K562 (cell line): ENCODE measurements around the gene MPL. TPM values are rescaled to one million over a fixed set of nuclear protein-coding genes. Genes with fewer than 3 reads are reported as not detected.

Source experiments
- BRCA1 ChIP-seq, 2 experiments: fragments of 450-650 bp in 1 of 2; sonication (generic) in 1 of 2; formaldehyde crosslinking in 1 of 2; IDR thresholded peaks; 2 replicates each; pipeline versions ENCODE4 v1.5.0 to v1.6.1; 2017 to 2020; ENCODE audit warnings: mild to moderate bottlenecking in 1 of 2, missing genetic modification reagents in 1 of 2
- BRD4 ChIP-seq: fragments of 200-600 bp; sonication (generic); IDR thresholded peaks from 2 replicates; pipeline ENCODE4 v1.6.1; 2017; ENCODE audit warnings: inconsistent platforms
- GABPA ChIP-seq: fragments of 200-800 bp; sonication (Bioruptor generic); conservative IDR thresholded peaks from 2 replicates; pipeline ENCODE4 v1.6.1; 2016; ENCODE audit warnings: low read depth, missing genetic modification characterization, missing compliant biosample characterization
- GTF2E2 ChIP-seq: fragments of 200-800 bp; sonication (Bioruptor generic); IDR thresholded peaks from 2 replicates; pipeline ENCODE4 v1.6.1; 2016; ENCODE audit warnings: missing genetic modification characterization, missing compliant biosample characterization
- HEY1 ChIP-seq: fragments of 250-450 bp; sonication (Bioruptor Pico); IDR thresholded peaks from 2 replicates; pipeline ENCODE4 v1.5.0; 2020; ENCODE audit warnings: mild to moderate bottlenecking, moderate library complexity, borderline replicate concordance
- HMGN3 ChIP-seq: IDR thresholded peaks from 2 replicates; pipeline ENCODE4 v1.6.1; 2011; ENCODE audit warnings: borderline replicate concordance, low read depth, mild to moderate bottlenecking, mixed read lengths, low read length; ENCODE audit not compliant: insufficient read length; ENCODE audit errors: extremely low read depth
- HOMEZ ChIP-seq: fragments of 250-450 bp; sonication (Bioruptor Pico); IDR thresholded peaks from 2 replicates; pipeline ENCODE4 v1.4.0; 2020; ENCODE audit warnings: mild to moderate bottlenecking, moderate library complexity
- L3MBTL2 ChIP-seq: fragments of 450-650 bp; IDR thresholded peaks from 2 replicates; pipeline ENCODE4 v1.6.1; 2016; ENCODE audit warnings: mild to moderate bottlenecking, moderate library complexity
- MAFG ChIP-seq: fragments of 450-650 bp; conservative IDR thresholded peaks from 2 replicates; pipeline ENCODE4 v1.6.1; 2016; ENCODE audit warnings: missing genetic modification characterization, missing compliant biosample characterization
- MNT ChIP-seq, 2 experiments: fragments of 450-650 bp; conservative IDR thresholded peaks; 2 replicates each; pipeline ENCODE4 v1.6.1; 2017; ENCODE audit warnings: mild to moderate bottlenecking in 2 of 2, moderate library complexity in 2 of 2
- MTF1 ChIP-seq: fragments of 250-450 bp; sonication (Bioruptor Pico); IDR thresholded peaks from 2 replicates; pipeline ENCODE4 v1.9.0; 2021; ENCODE audit warnings: moderate library complexity, mild to moderate bottlenecking, inconsistent platforms, borderline replicate concordance
- NONO ChIP-seq, 2 experiments: fragments of 200-400 bp in 1 of 2; fragments of 450-650 bp in 1 of 2; formaldehyde crosslinking in 1 of 2; IDR thresholded peaks; 2 replicates each; pipeline ENCODE4 v1.6.1; 2017; ENCODE audit warnings: low read depth in 2 of 2, mild to moderate bottlenecking in 2 of 2, moderate library complexity in 2 of 2, low read length in 1 of 2
- PHF20 ChIP-seq: fragments of 450-650 bp; IDR thresholded peaks from 2 replicates; pipeline ENCODE4 v1.6.1; 2018; ENCODE audit not compliant: partially characterized antibody
- RBFOX2 ChIP-seq: fragments of 200-400 bp; formaldehyde crosslinking; IDR thresholded peaks from 2 replicates; pipeline ENCODE4 v1.6.1; 2017; ENCODE audit warnings: low read depth, mild to moderate bottlenecking, low read length, moderate library complexity
- RBM34 ChIP-seq: fragments of 200-400 bp; formaldehyde crosslinking; IDR thresholded peaks from 2 replicates; pipeline ENCODE4 v1.6.1; 2018; ENCODE audit warnings: low read length, borderline replicate concordance; ENCODE audit not compliant: insufficient read depth
- RNF219 ChIP-seq: fragments of 250-450 bp; sonication (Bioruptor Pico); IDR thresholded peaks from 2 replicates; pipeline ENCODE4 v1.5.0; 2022; ENCODE audit warnings: mild to moderate bottlenecking
- SAFB ChIP-seq: fragments of 200-400 bp; formaldehyde crosslinking; IDR thresholded peaks from 2 replicates; pipeline ENCODE4 v1.6.1; 2017; ENCODE audit warnings: low read depth, low read length, borderline replicate concordance
- SLC30A9 ChIP-seq: fragments of 250-450 bp; sonication (Bioruptor Pico); IDR thresholded peaks from 2 replicates; pipeline ENCODE4 v1.8.0; 2022; ENCODE audit warnings: mild to moderate bottlenecking, moderate library complexity
- STAT5B ChIP-seq: fragments of 250-450 bp; sonication (Bioruptor Pico); IDR thresholded peaks from 2 replicates; pipeline ENCODE4 v1.8.0; 2021; ENCODE audit warnings: mild to moderate bottlenecking, inconsistent platforms
- TAL1 ChIP-seq: fragments of 450-650 bp; IDR thresholded peaks from 2 replicates; pipeline ENCODE4 v1.6.1; 2016; ENCODE audit warnings: mild to moderate bottlenecking
- TSC22D4 ChIP-seq: fragments of 450-650 bp; IDR thresholded peaks from 2 replicates; pipeline ENCODE4 v1.6.1; 2016; ENCODE audit warnings: missing genetic modification characterization, missing biosample characterization, control low read depth
- ZBTB1 ChIP-seq: sonication (generic); formaldehyde crosslinking; IDR thresholded peaks from 2 replicates; pipeline ENCODE4 v1.8.1; 2023; ENCODE audit warnings: missing genetic modification reagents, low read depth, mild to moderate bottlenecking, borderline replicate concordance
- ZNF134 ChIP-seq: fragments of 250-450 bp; sonication (Bioruptor Pico); conservative IDR thresholded peaks from 2 replicates; pipeline ENCODE4 v1.4.0; 2020
- ZNF583 ChIP-seq: fragments of 250-450 bp; sonication (Bioruptor Pico); IDR thresholded peaks from 2 replicates; pipeline ENCODE4 v1.4.0; 2020
- polyA plus RNA-seq, 8 experiments: library from polyadenylated mRNA; depleted of rRNA in 4 of 8; stranded (reverse) in 5 of 8; unstranded in 3 of 8; fragments of >200 nt; fragmentation: Nextera tagmentation in 2 of 8; fragmentation: Illumina TruSeq in 1 of 8; extraction: Ambion mirVana in 2 of 8; extraction: Trizol in 1 of 8; gene quantifications; 2 replicates each; pipeline versions ENCODE4 v1.2.1 to v1.2.3, GENCODE V29; 2011 to 2014; ENCODE audit warnings: inconsistent platforms in 1 of 8, missing spikeins in 1 of 8
- total RNA-seq, 7 experiments: library from RNA; depleted of rRNA in 6 of 7; stranded (reverse); fragments of >200 nt in 6 of 7; fragmentation: Illumina TruSeq in 2 of 7; extraction: Trizol in 2 of 7; gene quantifications; 2 replicates each; pipeline versions ENCODE4 v1.2.1 to v1.2.3, GENCODE V29; 2011 to 2021; ENCODE audit warnings: low replicate concordance in 1 of 7

The MPL gene
- total and polyA plus RNA-seq, 9 of the 15 experiments (the other 6 are each of a cell fraction or from before 2014, with no cell fraction given): not detected

GRCh38 chr1:43367904-43368645 is 30.5 kb downstream of the MPL start, which contains the start of gene ELOVL1 (continued):
- peak; percentile 67 for TF ChIP-seq PHF20
- no peak; the same call in 1 of the 2 replicates for TF ChIP-seq ZBTB1 (CRISPR knock-in tag)
- TF ChIP-seq NONO (IDR thresholded peaks at IDR 0.05; ENCODE audit: low read depth in 2 of 2, low read length in 1 of 2): no peak; a peak in 2 of 4 replicates
- TF ChIP-seq RNF219 (CRISPR knock-in tag): no peak
- no peak for TF ChIP-seq RBM34
- TF ChIP-seq GTF2E2: peak; percentile 87; the same call in 1 of the 2 replicates
- TF ChIP-seq HMGN3: peak; percentile 87
- no peak for TF ChIP-seq SLC30A9 (CRISPR knock-in tag)
- 0 out of 2 replicates have a peak, but pooled peaks have one; percentile 39 for TF ChIP-seq HOMEZ (CRISPR knock-in tag)
- TF ChIP-seq BRCA1 (IDR thresholded peaks at IDR 0.05): no peak
- TF ChIP-seq BRCA1 (CRISPR knock-in tag; IDR thresholded peaks at IDR 0.05): no peak
- no peak for TF ChIP-seq SAFB
- no peak for TF ChIP-seq STAT5B (CRISPR knock-in tag)
- TF ChIP-seq BRD4: no peak
- TF ChIP-seq L3MBTL2: peak; percentile 98
- peak; percentile 71; the same call in 1 of the 2 replicates for TF ChIP-seq ZNF583 (CRISPR knock-in tag)
- TF ChIP-seq RBFOX2: peak; percentile 89
- peak; percentile 68 for TF ChIP-seq ZNF134
- TF ChIP-seq MTF1 (CRISPR knock-in tag): no peak
- TF ChIP-seq MAFG: no peak
- TF ChIP-seq TSC22D4: no peak
- peak; percentile 78 for TF ChIP-seq GABPA (tag)
- TF ChIP-seq HEY1: no peak
- no peak for TF ChIP-seq TAL1
- TF ChIP-seq MNT (conservative IDR thresholded peaks at IDR 0.05): peak; percentile 77 to 88
